HG02763 (cell line): Measurements from ENCODE around the gene MAP3K20.
"Not testable (repeated sequence)": the region's sequence is repeated elsewhere in the genome, so short reads cannot be mapped to it uniquely, and the experiment has no call there.

Experiments used
- ATAC-seq: cut with Tn5 transposase; IDR thresholded peaks from one replicate; pipeline ENCODE4 v1.9.1; 2021; ENCODE audit warnings: mild to moderate bottlenecking, moderate library complexity; ENCODE audit not compliant: unreplicated experiment

MAP3K20 gene

GRCh38 chr2:173305303-173305702, 229.7 kb downstream of the MAP3K20 start:
- ATAC-seq: no peak

GRCh38 chr2:173307293-173307692, 231.6 kb downstream of the MAP3K20 start:
- ATAC-seq: no peak

GRCh38 chr2:173309370-173309769, 233.7 kb downstream of the MAP3K20 start:
- ATAC-seq: not testable (repeated sequence)

- ATAC-seq: no peak
Observed at GRCh38 chr2:173311844-173312606, 236.4 kb downstream of the MAP3K20 start.
